Sigmoid colon (tissue), 7 donors: Measurements from ENCODE around the gene EML6. TPM values are rescaled to one million over a fixed set of nuclear protein-coding genes. Genes with fewer than 3 reads are reported as not detected.
A peak's percentile ranks its signal among the peaks of the same experiment; 100 is the strongest.

Experiments
- DNase-seq: peaks from one replicate; pipeline ENCODE4 v3.0.0-alpha.2; 2019
- H3K27ac ChIP-seq, 4 donors: fragments of 200-600 bp; sonication (generic); one replicate each; pipeline ENCODE4 v1.5.1; 2016 to 2019; ENCODE audit warnings: mild to moderate bottlenecking in 1 of 4
- H3K27me3 ChIP-seq, 3 donors: fragments of 200-600 bp; sonication (generic); one replicate each; pipeline ENCODE4 v1.5.1; 2019; ENCODE audit warnings: mild to moderate bottlenecking in 1 of 3
- H3K36me3 ChIP-seq, 4 donors: fragments of 200-600 bp; sonication (generic); one replicate each; pipeline ENCODE4 v1.5.1; 2016 to 2019
- H3K4me1 ChIP-seq, 4 donors: fragments of 200-600 bp; sonication (generic); one replicate each; pipeline ENCODE4 v1.5.1; 2017 to 2019
- H3K4me3 ChIP-seq, 4 donors: fragments of 200-600 bp; sonication (generic); one replicate each; pipeline ENCODE4 v1.5.1; 2017 to 2019; ENCODE audit warnings: mild to moderate bottlenecking in 2 of 4, moderate library complexity in 1 of 4
- H3K9me3 ChIP-seq, 4 donors: fragments of 200-600 bp in 3 of 4; sonication (generic) in 3 of 4; one replicate each; pipeline versions ENCODE4 v1.5.1 to v1.6.1; 2013 to 2019
- EP300 ChIP-seq, 4 donors: sonication (generic); formaldehyde crosslinking; IDR thresholded peaks; one replicate each; pipeline ENCODE4 v1.6.1; 2017; ENCODE audit warnings: antibody characterized with exemption in 4 of 4
- POLR2A ChIP-seq, 2 donors: fragments of 450-650 bp; IDR thresholded peaks; one replicate each; pipeline ENCODE4 v1.6.1; 2016; ENCODE audit warnings: antibody characterized with exemption in 2 of 2, mild to moderate bottlenecking in 2 of 2, moderate library complexity in 2 of 2
- POLR2AphosphoS5 ChIP-seq, 4 donors: sonication (generic); formaldehyde crosslinking; IDR thresholded peaks; one replicate each; pipeline ENCODE4 v1.6.1; 2017; ENCODE audit warnings: antibody characterized with exemption in 4 of 4
- WGBS, 2 donors: extraction: QIAGEN DNeasy Blood & Tissue Kit; methylation state at CpG; one replicate each; pipeline ENCODE4 v1.1.7; 2013; 5-methylcytosine and 5-hydroxymethylcytosine counted together
- intact Hi-C: fragments of 100-400 bp; cut with DNase I; formaldehyde crosslinking; loops from one replicate; pipeline ENCODE4 v1.15.1; 2023
- polyA plus RNA-seq, 3 donors: library from polyadenylated mRNA; stranded (reverse); fragments of 200-250 nt; gene quantifications; one replicate each; pipeline ENCODE4 v1.2.3, GENCODE V29; 2013
- total RNA-seq, 4 donors: library from RNA; depleted of rRNA; stranded (reverse); fragments of >200 nt; gene quantifications; one replicate each; pipeline ENCODE4 v1.1.0, GENCODE V29; 2016
- TF ChIP-seq, protein P1 (sequence below), 4 experiments: fragments of 450-650 bp in 3 of 4; fragments of 200-600 bp in 1 of 4; IDR thresholded peaks; one replicate each; pipeline ENCODE4 v1.5.1; 2016 to 2019; ENCODE audit warnings: antibody characterized with exemption in 4 of 4, mild to moderate bottlenecking in 3 of 4, moderate library complexity in 2 of 4
- donor health status: healthy with polysubstance abuse.
- donor health status: Bipolar disorder and iron deficiency.
- donor health status: healthy.

EML6 gene
- total and polyA plus RNA-seq, 7 donors = 0.46 to 2.2 (median 1.2) TPM

DNA sequence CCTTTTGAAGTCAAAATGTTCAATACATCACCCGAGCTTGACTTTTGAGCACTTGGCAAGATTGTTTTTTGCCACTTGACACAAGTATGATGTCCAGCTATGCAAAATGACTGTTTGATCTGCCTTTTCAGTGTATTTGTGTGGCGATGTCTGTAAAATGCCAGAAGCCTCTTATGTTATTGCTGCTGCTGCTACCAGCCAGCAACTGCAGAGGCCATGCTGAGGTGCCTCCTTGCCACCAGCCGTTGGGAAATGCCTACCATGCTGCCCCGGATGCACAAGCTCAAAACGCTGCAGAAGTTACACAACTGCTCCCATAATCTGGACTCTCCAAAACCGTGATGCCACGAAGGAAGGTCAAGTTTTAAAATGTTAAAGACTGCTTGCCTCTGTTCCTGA, 246.5 kb downstream of the EML6 start:
- H3K4me1 ChIP-seq = peaks cover 0 to 25% (median 7%) of the 10 kb centered on the region in 4 donors
- no peak overlapping the region for H3K27ac ChIP-seq
- no peaks in the 10 kb centered on the region for H3K27me3 ChIP-seq
- no peak for DNase-seq
- H3K9me3 ChIP-seq = no peaks in the 10 kb centered on the region
- 93 to 95% methylated on average over 7 of the region's 7 CpGs for WGBS, 2 donors
- peaks cover 0 to 23% (median 6%) of the 10 kb centered on the region in 4 donors for H3K36me3 ChIP-seq
- no peak overlapping the region for H3K4me3 ChIP-seq
- intact Hi-C loops = no loop called here
- TF ChIP-seq, protein P1, sequence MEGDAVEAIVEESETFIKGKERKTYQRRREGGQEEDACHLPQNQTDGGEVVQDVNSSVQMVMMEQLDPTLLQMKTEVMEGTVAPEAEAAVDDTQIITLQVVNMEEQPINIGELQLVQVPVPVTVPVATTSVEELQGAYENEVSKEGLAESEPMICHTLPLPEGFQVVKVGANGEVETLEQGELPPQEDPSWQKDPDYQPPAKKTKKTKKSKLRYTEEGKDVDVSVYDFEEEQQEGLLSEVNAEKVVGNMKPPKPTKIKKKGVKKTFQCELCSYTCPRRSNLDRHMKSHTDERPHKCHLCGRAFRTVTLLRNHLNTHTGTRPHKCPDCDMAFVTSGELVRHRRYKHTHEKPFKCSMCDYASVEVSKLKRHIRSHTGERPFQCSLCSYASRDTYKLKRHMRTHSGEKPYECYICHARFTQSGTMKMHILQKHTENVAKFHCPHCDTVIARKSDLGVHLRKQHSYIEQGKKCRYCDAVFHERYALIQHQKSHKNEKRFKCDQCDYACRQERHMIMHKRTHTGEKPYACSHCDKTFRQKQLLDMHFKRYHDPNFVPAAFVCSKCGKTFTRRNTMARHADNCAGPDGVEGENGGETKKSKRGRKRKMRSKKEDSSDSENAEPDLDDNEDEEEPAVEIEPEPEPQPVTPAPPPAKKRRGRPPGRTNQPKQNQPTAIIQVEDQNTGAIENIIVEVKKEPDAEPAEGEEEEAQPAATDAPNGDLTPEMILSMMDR (IDR thresholded peaks at IDR 0.05) = no peak
- TF ChIP-seq POLR2A (IDR thresholded peaks at IDR 0.05) (no peak), EP300 (IDR thresholded peaks at IDR 0.05) (no peak), POLR2AphosphoS5 (IDR thresholded peaks at IDR 0.05) (no peak)

DNA sequence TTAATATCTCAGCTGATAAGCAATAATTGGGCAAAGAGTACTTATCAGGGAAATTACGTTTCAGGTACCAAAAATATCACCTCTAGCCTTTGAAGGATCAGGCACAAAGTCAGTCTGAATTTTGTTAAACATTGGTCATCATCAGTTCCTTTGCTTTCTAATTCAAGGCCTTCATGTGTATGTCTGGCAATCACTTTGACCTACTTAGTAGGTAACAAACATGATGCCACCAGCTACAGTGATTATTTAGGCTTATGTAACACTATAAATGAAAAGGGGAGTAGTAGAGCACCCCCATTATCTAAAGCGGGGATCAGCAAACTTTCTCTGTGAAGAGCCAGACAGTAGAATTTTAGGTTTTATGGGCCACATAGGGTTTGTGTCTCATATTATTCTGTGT, 251.7 kb downstream of the EML6 start:
- DNase-seq = no peak
- no peaks in the 10 kb centered on the region for H3K9me3 ChIP-seq
- H3K27ac ChIP-seq = peak overlapping the region in 2 of 4 donors; percentile 28 to 64
- no peak overlapping the region for H3K4me3 ChIP-seq
- peaks cover 0 to 65% (median 54%) of the 10 kb centered on the region in 4 donors for H3K4me1 ChIP-seq
- no peak for TF ChIP-seq EP300 (IDR thresholded peaks at IDR 0.05)
- TF ChIP-seq POLR2AphosphoS5 (IDR thresholded peaks at IDR 0.05) = no peak
- TF ChIP-seq, protein P1 (IDR thresholded peaks at IDR 0.05) = no peak
- no peak for TF ChIP-seq POLR2A (IDR thresholded peaks at IDR 0.05)
- H3K27me3 ChIP-seq = no peaks in the 10 kb centered on the region
- intact Hi-C loops = no loop called here
- WGBS, 2 donors = 94 to 95% methylated on average over 2 of the region's 2 CpGs
- peaks cover 0 to 14% (median 0%) of the 10 kb centered on the region in 4 donors for H3K36me3 ChIP-seq

DNA sequence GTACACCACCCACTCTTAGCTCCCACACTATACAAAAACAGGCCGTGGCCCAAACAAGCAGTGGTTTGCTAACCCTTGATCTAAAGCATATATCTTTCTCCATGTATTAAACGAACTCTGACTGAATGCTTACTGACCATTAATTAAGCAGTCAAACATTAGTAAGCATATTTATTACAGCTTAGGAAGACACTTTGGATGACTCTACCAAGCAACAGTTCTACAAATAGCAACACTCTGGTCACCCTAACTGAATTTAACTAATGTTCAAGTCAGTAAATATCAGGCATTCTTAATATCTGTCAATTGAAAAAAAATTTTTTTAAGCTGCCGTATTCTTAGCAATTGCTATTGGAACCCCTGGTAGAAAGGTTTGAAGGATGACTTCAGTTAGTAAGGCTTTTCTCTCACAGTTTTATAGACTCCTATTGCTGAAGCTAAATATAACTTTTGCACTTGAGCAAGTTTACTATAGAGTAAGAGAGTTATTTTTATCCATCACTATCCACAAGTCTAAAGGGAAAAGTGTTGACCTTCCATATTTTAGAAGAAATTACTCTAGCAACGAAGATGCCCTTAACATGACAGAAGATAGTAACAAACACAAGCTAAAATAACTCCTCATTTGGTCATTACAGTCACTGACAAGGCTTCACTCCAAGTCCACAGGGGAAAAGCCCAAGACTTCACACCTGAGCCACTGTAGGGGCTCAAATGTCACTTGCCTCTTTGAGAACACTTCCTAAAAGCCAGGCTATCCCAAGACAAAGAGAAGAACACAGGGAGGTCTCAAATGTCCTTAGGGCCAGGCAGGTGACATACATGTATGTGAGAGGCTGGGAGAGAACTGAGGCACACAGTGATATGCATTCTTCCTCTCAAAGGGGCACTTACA, 252.4 kb downstream of the EML6 start:
- Histone ChIP-seq H3K27ac (peak overlapping the region; percentile 16 to 64 (median 44)), H3K27me3 (no peaks in the 10 kb centered on the region), H3K4me3 (no peak overlapping the region), H3K36me3 (peaks cover 0 to 12% (median 0%) of the 10 kb centered on the region in 4 donors), H3K4me1 (peaks cover 0 to 71% (median 58%) of the 10 kb centered on the region in 4 donors), H3K9me3 (no peaks in the 10 kb centered on the region)
- intact Hi-C loops = no loop called here
- DNase-seq = no peak
- TF ChIP-seq POLR2AphosphoS5 (IDR thresholded peaks at IDR 0.05) (no peak), EP300 (IDR thresholded peaks at IDR 0.05) (no peak)
- WGBS, 2 donors = 79 to 90% methylated on average over 4 of the region's 4 CpGs

DNA sequence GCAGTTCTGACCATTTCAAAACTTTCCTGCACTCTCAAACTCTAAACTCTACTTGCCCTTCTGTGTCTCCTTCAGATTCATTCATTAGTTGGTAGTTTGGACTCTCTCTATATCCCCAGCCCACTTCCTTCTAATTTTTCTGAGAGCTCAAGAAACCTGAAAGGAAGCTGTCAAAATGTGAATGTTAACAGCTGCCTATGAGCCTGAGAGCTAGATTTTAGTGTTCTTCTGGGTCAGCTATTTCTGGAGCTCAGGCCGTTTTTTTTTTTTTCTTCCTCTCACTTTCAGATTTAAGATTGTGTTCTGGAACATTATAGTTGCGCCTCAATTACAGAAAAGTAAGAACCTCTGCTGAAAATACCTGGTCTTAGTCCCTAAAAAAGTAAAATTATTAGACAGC, 253.7 kb downstream of the EML6 start:
- Histone ChIP-seq H3K4me3 (no peak overlapping the region), H3K9me3 (no peaks in the 10 kb centered on the region), H3K27me3 (no peaks in the 10 kb centered on the region), H3K4me1 (peaks cover 0 to 77% (median 58%) of the 10 kb centered on the region in 4 donors), H3K36me3 (peaks cover 0 to 18% (median 0%) of the 10 kb centered on the region in 4 donors), H3K27ac (peak overlapping the region; percentile 49 to 64 (median 52))
- 44 to 60% methylated on average over 2 of the region's 2 CpGs for WGBS, 2 donors
- intact Hi-C loops = no loop called here
- DNase-seq = no peak
- TF ChIP-seq POLR2AphosphoS5 (IDR thresholded peaks at IDR 0.05) = peak in 2 of 4 donors; percentile 27 to 40
- TF ChIP-seq, protein P1 (IDR thresholded peaks at IDR 0.05) = no peak

DNA sequence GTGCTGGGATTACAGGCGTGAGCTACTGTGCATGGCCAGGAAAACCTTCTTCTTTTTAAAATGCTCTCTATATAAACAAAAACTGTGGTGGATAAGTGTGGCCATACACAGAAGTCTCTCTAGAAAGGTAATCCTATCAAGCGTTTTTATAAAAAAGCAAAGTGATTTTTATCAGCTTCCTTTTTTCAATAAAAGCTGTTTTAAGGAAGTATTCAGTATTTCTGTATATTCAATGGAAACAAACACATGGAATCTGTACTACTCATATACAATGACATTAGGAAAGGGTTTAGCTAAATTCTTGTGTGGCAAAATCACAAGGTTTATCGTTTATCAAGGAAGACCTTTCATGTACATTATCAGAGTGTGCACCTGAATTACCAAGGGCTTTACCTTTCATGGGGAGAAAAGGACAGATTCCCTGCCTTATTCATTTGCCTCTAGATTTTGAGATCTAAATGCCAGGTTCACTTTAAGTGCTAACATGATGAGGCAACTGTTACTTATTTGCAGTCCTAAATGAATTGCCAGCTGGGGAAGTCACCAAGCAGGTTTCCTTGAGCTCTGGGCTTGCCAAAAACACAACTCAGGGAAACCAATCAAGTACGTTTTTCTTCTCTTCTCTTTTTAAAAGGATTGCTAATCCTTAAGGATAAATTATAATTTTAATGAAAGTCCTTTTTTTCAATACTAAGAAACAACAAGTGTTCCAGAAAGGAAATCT, 256.0 kb downstream of the EML6 start:
- no peak for DNase-seq
- H3K27ac ChIP-seq = no peak overlapping the region
- peaks cover 0 to 75% (median 68%) of the 10 kb centered on the region in 4 donors for H3K4me1 ChIP-seq

More for the DNA sequence above, 256.0 kb downstream of the EML6 start:
- Histone ChIP-seq H3K27me3 (no peaks in the 10 kb centered on the region), H3K4me3 (no peak overlapping the region), H3K9me3 (no peaks in the 10 kb centered on the region), H3K36me3 (peaks cover 0 to 24% (median 0%) of the 10 kb centered on the region in 4 donors)
- WGBS, 2 donors = 31 to 59% methylated on average over 4 of the region's 4 CpGs
- intact Hi-C loops = no loop called here
- TF ChIP-seq EP300 (IDR thresholded peaks at IDR 0.05) (no peak), POLR2AphosphoS5 (IDR thresholded peaks at IDR 0.05) (no peak)
- TF ChIP-seq, protein P1 (IDR thresholded peaks at IDR 0.05) = no peak
